Natural killer cell (primary cell): ENCODE data around the gene SERTAD3. TPM values are rescaled to one million over a fixed set of nuclear protein-coding genes. Genes with fewer than 3 reads are reported as not detected.

Experiments used
- ATAC-seq, 3 donors: fragments of 150-1000 bp in 2 of 3; fragments of 200-7000 bp in 1 of 3; cut with Tn5 transposase; 1 replicate in 1 of 3; 2 replicates in 2 of 3; pipeline ENCODE4 v1.10.0; 2021; ENCODE audit warnings: mild to moderate bottlenecking in 2 of 3, moderate library complexity in 2 of 3
- DNase-seq, 2 donors: peaks; one replicate each; pipeline versions ENCODE4 v3.0.0 to v3.0.0-alpha.2; 2013 to 2021; ENCODE audit warnings: mixed read lengths in 1 of 2
- H3K27ac ChIP-seq: one replicate; pipeline ENCODE4 v1.5.1; 2013; ENCODE audit warnings: mild to moderate bottlenecking, low read length
- H3K27me3 ChIP-seq: one replicate; pipeline ENCODE4 v1.6.1; 2013; ENCODE audit warnings: low read length; ENCODE audit not compliant: control insufficient read depth, insufficient read depth
- H3K36me3 ChIP-seq: one replicate; pipeline ENCODE4 v1.6.1; 2013; ENCODE audit warnings: low read length; ENCODE audit not compliant: control insufficient read depth, insufficient read depth
- H3K4me1 ChIP-seq: one replicate; pipeline ENCODE4 v1.6.1; 2013; ENCODE audit warnings: low read length; ENCODE audit not compliant: control insufficient read depth, insufficient read depth
- H3K4me3 ChIP-seq: one replicate; pipeline ENCODE4 v1.5.1; 2013; ENCODE audit warnings: low read length
- H3K9me3 ChIP-seq: one replicate; pipeline ENCODE4 v1.6.1; 2013; ENCODE audit warnings: low read length; ENCODE audit not compliant: control insufficient read depth, insufficient read depth
- H3K27ac Mint-ChIP-seq, 2 donors: one replicate each; pipeline ENCODE4 v1.8.0; 2022; ENCODE audit warnings: mild to moderate bottlenecking in 2 of 2, mixed read lengths in 2 of 2, moderate library complexity in 1 of 2
- H3K27me3 Mint-ChIP-seq, 2 donors: one replicate each; pipeline ENCODE4 v1.8.0; 2022; ENCODE audit warnings: low read depth in 2 of 2, mixed read lengths in 2 of 2
- H3K36me3 Mint-ChIP-seq: one replicate; pipeline ENCODE4 v1.8.0; 2022; ENCODE audit warnings: mixed read lengths
- H3K4me1 Mint-ChIP-seq, 2 donors: one replicate each; pipeline ENCODE4 v1.8.0; 2022; ENCODE audit warnings: mixed read lengths in 2 of 2
- H3K4me3 Mint-ChIP-seq: one replicate; pipeline ENCODE4 v1.8.0; 2022; ENCODE audit warnings: mild to moderate bottlenecking, moderate library complexity, mixed read lengths
- H3K9me3 Mint-ChIP-seq, 2 donors: one replicate each; pipeline ENCODE4 v1.8.0; 2022; ENCODE audit warnings: mixed read lengths in 2 of 2
- WGBS: methylation state at CpG from one replicate; pipeline ENCODE4 v1.1.7; 2013; ENCODE audit warnings: missing lambda C conversion rate; ENCODE audit not compliant: insufficient coverage; 5-methylcytosine and 5-hydroxymethylcytosine counted together
- intact Hi-C: fragments of 100-400 bp; cut with micrococcal nuclease; formaldehyde crosslinking; loops from one replicate; pipeline ENCODE4 v1.14.2; 2022
- total RNA-seq, 4 donors: library from RNA; stranded (reverse); fragments of 120-200 nt in 1 of 4; gene quantifications; one replicate each; pipeline versions ENCODE4 v1.2.3 to v1.2.4, GENCODE V29; 2013 to 2022
- TF ChIP-seq, protein P1 (sequence below): fragments of 200-600 bp; IDR thresholded peaks from one replicate; pipeline ENCODE4 v1.8.0; 2022; ENCODE audit warnings: antibody characterized with exemption

The SERTAD3 gene, protein sequence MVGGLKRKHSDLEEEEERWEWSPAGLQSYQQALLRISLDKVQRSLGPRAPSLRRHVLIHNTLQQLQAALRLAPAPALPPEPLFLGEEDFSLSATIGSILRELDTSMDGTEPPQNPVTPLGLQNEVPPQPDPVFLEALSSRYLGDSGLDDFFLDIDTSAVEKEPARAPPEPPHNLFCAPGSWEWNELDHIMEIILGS
- total RNA-seq, result 100 to 1,000 TPM in 1 of 3 donors, 10 to 100 TPM in 2; 57.3 to 102 (median 83.3) TPM
- total RNA-seq (2013), result 26.3 TPM

DNA sequence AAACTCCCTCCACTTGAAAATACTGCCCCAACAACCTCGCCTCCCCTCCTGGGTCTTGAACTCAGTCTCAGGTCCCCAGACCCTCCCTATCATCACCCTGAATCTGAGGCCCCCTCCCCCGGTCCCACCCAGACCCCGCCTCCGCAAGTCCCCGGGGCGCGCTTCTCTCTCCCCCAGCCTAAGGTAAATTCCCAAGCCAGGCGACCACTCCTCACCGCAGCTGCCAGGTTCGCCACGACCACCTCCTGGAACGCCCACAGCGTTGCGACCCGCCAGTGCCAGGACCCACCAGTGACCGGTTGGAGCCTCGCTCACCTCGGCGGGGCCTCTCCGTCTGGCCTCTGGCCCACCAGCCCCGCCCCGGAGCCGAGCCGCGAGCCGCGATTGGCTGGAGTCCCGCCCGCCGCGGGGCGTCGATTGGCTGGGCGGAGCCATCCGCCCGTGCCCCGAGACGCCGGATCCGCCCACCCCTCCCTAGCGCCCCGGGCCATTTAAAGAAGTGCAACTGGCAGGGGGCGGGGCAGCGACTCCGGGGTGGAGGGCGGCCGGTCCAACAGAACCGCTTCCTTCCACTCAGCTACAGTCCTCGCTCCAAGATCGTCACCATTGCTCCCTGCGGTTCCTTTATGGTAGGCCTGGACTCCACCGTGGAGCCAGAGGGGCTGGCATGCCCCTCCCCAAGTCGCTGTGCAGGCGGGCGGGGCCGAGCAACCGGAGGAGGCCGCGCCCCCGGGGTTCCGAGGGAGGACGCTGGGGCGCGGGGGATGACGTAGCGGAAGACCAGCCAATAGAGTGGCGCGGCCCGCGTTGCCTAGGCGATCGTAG is at the start of gene SERTAD3:
TSS of gene SERTAD3 (minus strand) at position 336 of the 825 bp plus-strand sequence. CDS start 2,255 bp downstream, outside the sequence.
- ATAC-seq, result peak; percentile 70 to 87 (median 74)
- Histone ChIP-seq H3K9me3 (no peaks in the 10 kb centered on the region), H3K27me3 (no peaks in the 10 kb centered on the region), H3K4me1 (peaks cover 13% of the 10 kb centered on the region), H3K27ac (peak within 1 kb of the TSS; percentile 89), H3K36me3 (peaks cover 16% of the 10 kb centered on the region), H3K4me3 (peak within 1 kb of the TSS; percentile 91)
- peaks cover 25 to 29% of the 10 kb centered on the region in 2 donors for H3K4me1 Mint-ChIP-seq
- H3K27ac Mint-ChIP-seq, result peak within 1 kb of the TSS; percentile 92 to 97
- DNase-seq, result peak; percentile 98
- H3K36me3 Mint-ChIP-seq, result no peaks in the 10 kb centered on the region
- H3K9me3 Mint-ChIP-seq, result no peaks in the 10 kb centered on the region
- intact Hi-C loops, result loop anchor here (1.0 kb wide), 3 partner anchors 18 to 96 kb away; partner anchors contain the start of genes C19orf47 and PLD3
- no peaks in the 10 kb centered on the region for H3K27me3 Mint-ChIP-seq
- TF ChIP-seq, protein P1, sequence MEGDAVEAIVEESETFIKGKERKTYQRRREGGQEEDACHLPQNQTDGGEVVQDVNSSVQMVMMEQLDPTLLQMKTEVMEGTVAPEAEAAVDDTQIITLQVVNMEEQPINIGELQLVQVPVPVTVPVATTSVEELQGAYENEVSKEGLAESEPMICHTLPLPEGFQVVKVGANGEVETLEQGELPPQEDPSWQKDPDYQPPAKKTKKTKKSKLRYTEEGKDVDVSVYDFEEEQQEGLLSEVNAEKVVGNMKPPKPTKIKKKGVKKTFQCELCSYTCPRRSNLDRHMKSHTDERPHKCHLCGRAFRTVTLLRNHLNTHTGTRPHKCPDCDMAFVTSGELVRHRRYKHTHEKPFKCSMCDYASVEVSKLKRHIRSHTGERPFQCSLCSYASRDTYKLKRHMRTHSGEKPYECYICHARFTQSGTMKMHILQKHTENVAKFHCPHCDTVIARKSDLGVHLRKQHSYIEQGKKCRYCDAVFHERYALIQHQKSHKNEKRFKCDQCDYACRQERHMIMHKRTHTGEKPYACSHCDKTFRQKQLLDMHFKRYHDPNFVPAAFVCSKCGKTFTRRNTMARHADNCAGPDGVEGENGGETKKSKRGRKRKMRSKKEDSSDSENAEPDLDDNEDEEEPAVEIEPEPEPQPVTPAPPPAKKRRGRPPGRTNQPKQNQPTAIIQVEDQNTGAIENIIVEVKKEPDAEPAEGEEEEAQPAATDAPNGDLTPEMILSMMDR, result no peak
- under 1% methylated on average over 72 of the region's 72 CpGs for WGBS
- peak within 1 kb of the TSS; percentile 98 for H3K4me3 Mint-ChIP-seq

DNA sequence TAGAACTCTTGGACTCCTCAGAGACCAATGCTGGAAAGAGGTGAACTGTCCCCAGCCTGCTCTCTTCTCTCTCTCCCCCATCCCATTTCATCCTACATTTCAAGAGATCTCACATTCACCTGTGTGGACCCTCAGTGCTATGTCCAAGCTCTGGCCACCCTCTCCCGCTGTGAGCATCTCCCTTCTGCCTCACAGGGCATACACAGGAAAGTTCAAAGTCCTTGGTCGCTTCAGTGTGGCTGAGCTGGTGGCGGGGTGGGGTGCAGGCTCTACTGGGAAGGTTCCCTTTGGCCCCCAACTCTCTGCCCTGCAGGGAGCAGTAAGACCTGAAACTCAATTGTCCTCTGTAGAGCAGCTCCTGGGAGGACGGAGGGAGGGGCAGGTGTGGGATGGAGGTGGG is 49.6 kb upstream of the SERTAD3 start:
- intact Hi-C loops, result no loop called here
- no peak for ATAC-seq
- 52% methylated on average over 4 of the region's 4 CpGs for WGBS

DNA sequence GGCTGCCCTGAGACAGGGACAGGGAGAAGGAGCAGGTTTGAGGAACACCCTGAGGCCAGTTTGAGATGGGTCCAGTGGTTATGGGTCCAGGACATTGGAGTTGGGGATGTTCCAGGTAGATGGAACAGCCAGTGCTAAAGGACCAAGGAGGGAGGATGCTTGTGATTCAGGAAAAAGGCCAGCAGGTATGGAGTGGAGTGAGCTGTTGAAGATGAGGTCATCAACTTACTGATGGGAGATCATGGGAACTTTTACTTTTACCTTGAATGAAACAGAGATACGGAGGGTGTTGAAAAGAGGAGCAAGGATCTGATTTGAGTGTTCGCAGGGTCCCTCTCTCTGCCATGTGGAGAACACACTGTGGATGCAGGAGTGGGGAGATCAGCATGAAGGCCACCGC is 48.1 kb upstream of the SERTAD3 start:
- H3K27me3 ChIP-seq, result peaks cover 2% of the 10 kb centered on the region
- no peaks in the 10 kb centered on the region for H3K36me3 Mint-ChIP-seq
- DNase-seq (no peak), ATAC-seq (no peak)
- TF ChIP-seq, protein P1, result no peak
- peaks cover 16 to 38% of the 10 kb centered on the region in 2 donors for H3K27me3 Mint-ChIP-seq
- H3K4me3 Mint-ChIP-seq, result no peak overlapping the region
- H3K9me3 Mint-ChIP-seq, result no peaks in the 10 kb centered on the region
- H3K27ac Mint-ChIP-seq, result no peak overlapping the region
- 92% methylated on average over 3 of the region's 3 CpGs for WGBS
- no peak overlapping the region for H3K4me3 ChIP-seq
- no peaks in the 10 kb centered on the region for H3K36me3 ChIP-seq
- H3K9me3 ChIP-seq, result no peaks in the 10 kb centered on the region
- H3K27ac ChIP-seq, result no peak overlapping the region
- intact Hi-C loops, result no loop called here
- peaks cover 7 to 9% of the 10 kb centered on the region in 2 donors for H3K4me1 Mint-ChIP-seq
- peaks cover 6% of the 10 kb centered on the region for H3K4me1 ChIP-seq

More for the DNA sequence above, 49.6 kb upstream of the SERTAD3 start:
- no peak for DNase-seq
- Mint-ChIP-seq H3K27me3 (peaks cover 7 to 29% of the 10 kb centered on the region in 2 donors), H3K27ac (no peak overlapping the region), H3K4me1 (no peaks in the 10 kb centered on the region), H3K9me3 (no peaks in the 10 kb centered on the region), H3K36me3 (no peaks in the 10 kb centered on the region), H3K4me3 (no peak overlapping the region)
- Histone ChIP-seq H3K27ac (no peak overlapping the region), H3K4me3 (no peak overlapping the region), H3K36me3 (no peaks in the 10 kb centered on the region), H3K9me3 (no peaks in the 10 kb centered on the region), H3K27me3 (no peaks in the 10 kb centered on the region), H3K4me1 (no peaks in the 10 kb centered on the region)
- TF ChIP-seq, protein P1, result no peak
